ENCODE measurements around the gene SAMD10. TPM values are rescaled to one million over a fixed set of nuclear protein-coding genes. Genes with fewer than 3 reads are reported as not detected.
"Not testable (repeated sequence)": the region's sequence is repeated elsewhere in the genome, so short reads cannot be mapped to it uniquely, and the experiment has no call there.

Gene SAMD10
- polyA plus RNA-seq, 3 donors, result 5.8 to 9.9 (median 9.3) TPM

DNA sequence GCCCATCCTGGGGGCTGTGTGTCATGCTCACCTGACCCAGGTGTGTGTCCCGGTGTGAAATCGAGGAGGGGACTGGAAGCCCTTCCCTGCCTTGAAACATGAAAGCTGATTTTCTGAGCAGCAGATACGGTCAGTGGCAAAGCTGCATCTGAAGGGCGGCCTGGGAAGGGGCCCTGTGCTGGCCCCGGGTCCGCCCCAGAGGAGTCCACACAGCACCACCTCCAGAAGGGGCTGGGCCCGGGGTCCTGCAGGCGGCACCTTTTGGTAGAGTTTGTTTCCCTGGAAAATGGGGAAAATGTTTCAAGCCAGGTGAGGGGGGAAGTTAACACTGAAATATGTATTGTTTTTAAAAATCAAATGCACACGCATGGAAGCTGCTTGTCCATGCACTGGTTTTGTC, 44.0 kb downstream of the SAMD10 start:
- no peak for DNase-seq (ENCODE audit: extremely low read depth in 1 of 11, low read depth in 9 of 11, low spot score in 4 of 11)

DNA sequence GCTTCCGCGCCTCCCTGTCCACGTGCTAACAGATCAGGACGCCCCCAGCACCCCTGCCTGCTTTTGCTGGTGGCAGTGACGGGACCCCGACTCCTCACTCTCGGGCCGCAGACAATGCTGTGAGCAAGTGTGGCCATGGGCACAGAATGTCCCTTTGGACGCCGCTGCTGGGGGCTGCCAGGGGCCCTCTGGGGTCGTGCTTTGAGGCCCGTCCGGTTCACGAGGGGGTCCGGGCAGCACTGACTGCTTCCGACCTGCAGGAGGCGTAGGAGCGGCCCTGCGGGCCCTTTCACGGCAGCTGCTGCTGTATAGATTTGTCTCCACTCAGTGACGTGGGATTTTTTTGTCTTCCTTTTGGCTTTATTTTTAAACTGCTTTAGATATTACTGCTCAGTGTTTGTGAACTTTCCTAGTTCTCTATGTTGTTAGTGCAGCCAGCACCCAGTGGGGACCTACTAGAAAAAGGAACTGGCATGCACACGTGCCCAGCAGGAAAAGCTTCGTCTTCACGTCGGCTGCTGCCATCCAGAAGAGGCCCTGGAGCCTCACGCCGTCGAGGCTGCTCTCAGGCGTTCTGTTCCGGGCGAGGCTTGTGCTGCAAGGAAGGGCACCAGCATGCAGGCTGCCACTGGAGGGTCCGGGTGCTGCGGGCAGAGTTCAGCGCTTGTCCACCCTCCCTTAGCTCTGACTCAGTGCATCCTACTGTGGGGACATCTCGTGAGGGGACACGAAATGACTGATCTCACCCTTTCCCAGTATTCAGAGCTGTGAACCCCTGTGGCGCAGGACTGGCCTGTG, 45.0 kb downstream of the SAMD10 start:
- no peak for DNase-seq (ENCODE audit: extremely low read depth in 1 of 11, low read depth in 9 of 11, low spot score in 4 of 11)

DNA sequence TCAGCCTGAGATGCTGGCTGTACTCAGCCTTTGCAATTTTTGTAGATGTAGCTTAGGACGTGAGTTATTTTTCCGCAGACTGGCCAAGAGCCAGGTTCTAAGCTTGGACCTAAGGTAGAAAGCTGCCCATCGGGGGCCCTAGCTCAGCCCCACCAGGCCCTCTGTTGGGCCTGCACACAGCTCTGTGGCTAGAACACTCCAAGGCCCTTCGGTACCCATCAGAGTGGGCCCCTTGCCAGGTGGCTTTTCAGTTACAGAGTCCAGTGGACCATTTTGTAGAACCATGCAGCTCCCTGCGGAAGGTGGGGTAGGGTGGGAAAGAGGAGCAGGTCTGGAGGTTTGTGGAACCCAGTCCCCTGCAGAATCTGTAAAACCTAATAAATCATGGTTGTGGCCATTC, 45.8 kb downstream of the SAMD10 start:
- no peak for DNase-seq (ENCODE audit: extremely low read depth in 1 of 11, low read depth in 9 of 11, low spot score in 4 of 11)

DNA sequence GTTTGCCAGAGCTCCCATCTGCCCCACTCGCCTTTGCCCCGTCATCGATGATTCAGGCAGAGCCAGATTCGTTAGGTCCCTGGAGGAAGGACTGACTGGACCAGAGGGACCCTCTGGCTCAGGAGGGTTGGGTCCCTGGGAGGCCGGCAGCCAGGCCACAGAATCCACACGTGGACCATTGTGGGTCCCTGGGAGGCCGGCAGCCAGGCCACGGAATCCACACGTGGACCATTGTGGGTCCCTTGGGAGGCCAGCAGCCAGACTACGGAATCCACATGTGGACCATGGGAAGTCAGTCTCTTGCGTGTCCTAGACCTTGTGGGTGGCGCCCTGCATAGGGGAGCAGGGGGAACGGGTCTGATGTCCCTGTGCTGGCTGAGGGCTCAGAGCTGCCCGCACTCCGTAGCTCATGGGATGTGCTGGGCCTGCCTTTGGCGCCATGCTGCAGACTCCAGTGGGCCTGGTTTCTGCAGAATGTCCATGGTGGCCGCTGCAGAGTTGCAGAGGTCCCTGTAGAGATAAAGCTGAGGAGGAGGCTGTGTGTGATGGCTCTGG, 46.8 kb downstream of the SAMD10 start:
- DNase-seq (ENCODE audit: extremely low read depth in 1 of 11, low read depth in 9 of 11, low spot score in 4 of 11), result no peak

DNA sequence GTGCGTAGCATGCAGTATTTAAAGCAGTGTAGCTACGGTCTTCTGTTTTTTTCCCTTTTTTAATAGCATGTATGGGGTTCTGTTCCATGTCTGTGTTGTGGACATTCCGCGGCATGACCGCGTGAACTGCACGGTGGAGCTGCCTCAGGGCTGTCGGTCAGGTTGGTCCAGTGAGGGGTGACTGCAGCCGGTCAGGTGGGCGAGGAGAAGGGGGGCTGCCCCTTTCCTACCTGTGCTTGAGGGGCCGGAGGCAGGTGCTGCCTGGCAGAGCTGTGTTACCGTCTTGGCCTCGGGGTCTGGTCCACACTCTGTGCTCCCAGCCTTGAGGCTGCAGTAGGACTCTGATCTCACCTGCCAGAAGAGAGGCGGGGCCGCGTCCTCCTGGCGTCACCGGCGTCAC, 47.7 kb downstream of the SAMD10 start:
- no peak for DNase-seq (ENCODE audit: extremely low read depth in 1 of 11, low read depth in 9 of 11, low spot score in 4 of 11)

DNA sequence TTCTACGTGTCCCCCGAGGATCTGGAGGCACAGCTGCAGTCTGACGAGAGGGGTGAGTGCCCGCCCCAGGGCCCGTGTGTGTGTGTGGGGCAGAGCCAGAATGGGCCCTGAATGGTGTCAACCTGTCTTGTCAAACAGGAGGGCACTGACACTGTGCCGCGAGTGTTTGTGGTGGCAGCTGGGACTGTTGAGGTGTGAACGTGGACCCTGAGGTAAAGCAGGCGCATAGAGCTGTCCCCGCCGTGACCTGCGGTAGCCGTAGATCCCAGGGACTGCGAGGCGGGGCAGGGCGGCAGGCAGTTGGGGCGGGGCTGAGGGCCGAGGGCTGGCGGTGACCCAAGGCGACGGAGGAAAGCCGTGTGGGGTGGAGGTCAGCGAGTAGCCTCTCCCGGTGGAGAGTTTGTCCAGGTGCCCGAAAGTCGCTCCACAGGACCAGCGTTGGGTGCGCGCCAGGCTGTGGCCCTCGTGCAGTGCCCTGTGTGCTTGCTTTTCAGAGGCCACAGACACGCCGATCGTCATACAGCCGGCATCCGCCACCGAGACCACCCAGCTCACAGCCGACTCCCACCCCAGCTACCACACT, 48.4 kb downstream of the SAMD10 start:
- DNase-seq (ENCODE audit: extremely low read depth in 1 of 11, low read depth in 9 of 11, low spot score in 4 of 11), result no peak

GRCh38 chr20:63929473-63929883, 50.0 kb downstream of the SAMD10 start:
- not testable (repeated sequence) for DNase-seq (ENCODE audit: extremely low read depth in 1 of 11, low read depth in 9 of 11, low spot score in 4 of 11)

GRCh38 chr20:63929071-63929470, 50.4 kb downstream of the SAMD10 start:
- no peak for DNase-seq (ENCODE audit: extremely low read depth in 1 of 11, low read depth in 9 of 11, low spot score in 4 of 11)

GRCh38 chr20:63926298-63926697, 53.1 kb downstream of the SAMD10 start:
- DNase-seq (ENCODE audit: extremely low read depth in 1 of 11, low read depth in 9 of 11, low spot score in 4 of 11), result no peak

GRCh38 chr20:63924241-63924640, 55.2 kb downstream of the SAMD10 start:
- DNase-seq (ENCODE audit: extremely low read depth in 1 of 11, low read depth in 9 of 11, low spot score in 4 of 11), result no peak

Other genes with a start within 250 kb of the SAMD10 start
- 10 to 100 TPM in 2 of 3 donors, 1 to 10 TPM in 1; 3.1 to 14.2 (median 10.7) TPM for gene LIME1, start 243.0 kb downstream of the SAMD10 start, polyA plus RNA-seq (ENCODE audit: insufficient read length in 3 of 3)
- 100 to 1,000 TPM in 2 of 3 donors, 10 to 100 TPM in 1; 65.7 to 124 (median 123) TPM for gene SLC2A4RG, start 239.9 kb downstream of the SAMD10 start, polyA plus RNA-seq (ENCODE audit: insufficient read length in 3 of 3)
- gene ZBTB46, start 148.4 kb downstream of the SAMD10 start, polyA plus RNA-seq (ENCODE audit: insufficient read length in 3 of 3), result 10 to 100 TPM; 15.5 to 20.0 (median 19.2) TPM
- not detected for gene ABHD16B, start 118.1 kb downstream of the SAMD10 start, polyA plus RNA-seq (ENCODE audit: insufficient read length in 3 of 3)
- gene TPD52L2, start 114.4 kb downstream of the SAMD10 start, polyA plus RNA-seq (ENCODE audit: insufficient read length in 3 of 3), result 100 to 1,000 TPM in 1 of 3 donors, 10 to 100 TPM in 2; 79.9 to 102 (median 90.5) TPM
- 10 to 100 TPM; 26.2 to 33.0 (median 31.4) TPM for gene DNAJC5, start 84.5 kb downstream of the SAMD10 start, polyA plus RNA-seq (ENCODE audit: insufficient read length in 3 of 3)
- 10 to 100 TPM; 40.0 to 77.6 (median 58.7) TPM for gene UCKL1, start 23.2 kb downstream of the SAMD10 start, polyA plus RNA-seq (ENCODE audit: insufficient read length in 3 of 3)
- gene ZNF512B, start 9.7 kb downstream of the SAMD10 start, polyA plus RNA-seq (ENCODE audit: insufficient read length in 3 of 3), result 10 to 100 TPM; 23.7 to 33.5 (median 29.5) TPM
- gene PRPF6, start 1.5 kb upstream of the SAMD10 start, polyA plus RNA-seq (ENCODE audit: insufficient read length in 3 of 3), result 10 to 100 TPM; 81.8 to 95.2 (median 87.4) TPM
- 1 to 10 TPM in 2 of 3 donors, under 1 TPM in 1; 0.56 to 1.1 (median 1.0) TPM for gene C20orf204, start 56.5 kb upstream of the SAMD10 start, polyA plus RNA-seq (ENCODE audit: insufficient read length in 3 of 3)
- 10 to 100 TPM in 2 of 3 donors, 1 to 10 TPM in 1; 5.5 to 12.1 (median 12.1) TPM for gene SOX18, start 70.0 kb upstream of the SAMD10 start, polyA plus RNA-seq (ENCODE audit: insufficient read length in 3 of 3)
- 10 to 100 TPM; 72.5 to 93.9 (median 89.4) TPM for gene TCEA2, start 83.6 kb upstream of the SAMD10 start, polyA plus RNA-seq (ENCODE audit: insufficient read length in 3 of 3)
- gene RGS19, start 99.9 kb upstream of the SAMD10 start, polyA plus RNA-seq (ENCODE audit: insufficient read length in 3 of 3), result 1 to 10 TPM; 4.5 to 7.1 (median 5.7) TPM
- 1 to 10 TPM in 2 of 3 donors, under 1 TPM in 1; 0.65 to 1.3 (median 1.2) TPM for gene OPRL1, start 100.4 kb upstream of the SAMD10 start, polyA plus RNA-seq (ENCODE audit: insufficient read length in 3 of 3)
- under 1 TPM in 1 of 3 donors, not detected in 2; 0.40 TPM for gene LKAAEAR1, start 104.8 kb upstream of the SAMD10 start, polyA plus RNA-seq (ENCODE audit: insufficient read length in 3 of 3)
- gene NPBWR2, start 127.9 kb upstream of the SAMD10 start, polyA plus RNA-seq (ENCODE audit: insufficient read length in 3 of 3), result not detected
- gene MYT1, start 184.8 kb upstream of the SAMD10 start, polyA plus RNA-seq (ENCODE audit: insufficient read length in 3 of 3), result under 1 TPM; 0.42 to 0.68 (median 0.55) TPM